Transverse colon (tissue), 4 donors: ENCODE results near the gene GNG3. TPM values are rescaled to one million over a fixed set of nuclear protein-coding genes. Genes with fewer than 3 reads are reported as not detected.
A peak's percentile ranks its signal among the peaks of the same experiment; 100 is the strongest.

ENCODE experiments used
- DNase-seq: peaks from one replicate; pipeline ENCODE4 v3.0.0-alpha.2; 2019
- H3K27ac ChIP-seq, 4 donors: fragments of 200-600 bp; sonication (generic); 2 replicates each; pipeline ENCODE4 v1.5.1; 2016 to 2018; ENCODE audit warnings: inconsistent platforms in 4 of 4
- H3K27me3 ChIP-seq: fragments of 200-600 bp; sonication (generic); 2 replicates; pipeline ENCODE4 v1.5.1; 2017; ENCODE audit warnings: inconsistent platforms
- H3K36me3 ChIP-seq, 4 donors: fragments of 200-600 bp; sonication (generic); 2 replicates each; pipeline ENCODE4 v1.5.1; 2017 to 2019; ENCODE audit warnings: inconsistent platforms in 4 of 4
- H3K4me1 ChIP-seq, 4 donors: fragments of 200-600 bp; sonication (generic); 2 replicates each; pipeline ENCODE4 v1.5.1; 2017 to 2020; ENCODE audit warnings: inconsistent platforms in 4 of 4
- H3K4me3 ChIP-seq, 4 donors: fragments of 200-600 bp; sonication (generic); 1 replicate in 1 of 4; 2 replicates in 3 of 4; pipeline versions ENCODE4 v1.5.1 to v1.6.1; 2017 to 2019; ENCODE audit warnings: inconsistent platforms in 4 of 4
- H3K9me3 ChIP-seq, 2 donors: fragments of 200-600 bp; sonication (generic); 2 replicates each; pipeline ENCODE4 v1.5.1; 2017 to 2019; ENCODE audit warnings: inconsistent platforms in 2 of 2
- CTCF ChIP-seq, 5 experiments: fragments of 200-600 bp in 3 of 5; fragments of 450-650 bp in 2 of 5; sonication (generic) in 3 of 5; IDR thresholded peaks; 1 replicate in 2 of 5; 2 replicates in 3 of 5; pipeline ENCODE4 v1.5.1; 2016 to 2017; ENCODE audit warnings: antibody characterized with exemption in 5 of 5, inconsistent platforms in 3 of 5, mild to moderate bottlenecking in 2 of 5, moderate library complexity in 1 of 5
- EP300 ChIP-seq: sonication (generic); formaldehyde crosslinking; IDR thresholded peaks from one replicate; pipeline ENCODE4 v1.6.1; 2017; ENCODE audit warnings: antibody characterized with exemption, low read depth
- POLR2A ChIP-seq: fragments of 450-650 bp; IDR thresholded peaks from one replicate; pipeline ENCODE4 v1.6.1; 2016; ENCODE audit warnings: antibody characterized with exemption, mild to moderate bottlenecking, moderate library complexity
- POLR2AphosphoS5 ChIP-seq, 3 donors: sonication (generic); formaldehyde crosslinking; IDR thresholded peaks; one replicate each; pipeline ENCODE4 v1.6.1; 2016; ENCODE audit warnings: antibody characterized with exemption in 3 of 3
- WGBS, 2 donors: methylation state at CpG; one replicate each; pipeline ENCODE4 v1.1.5; 2018; ENCODE audit warnings: low coverage in 1 of 2; 5-methylcytosine and 5-hydroxymethylcytosine counted together
- in situ Hi-C, 4 donors: fragments of 200-750 bp; cut with MboI; loops; one replicate each; pipeline versions ENCODE4 v1.15.0 to v1.15.1; 2017; ENCODE audit warnings: low sequenced_read_pairs in 3 of 4, low pct_ligation_motif_present in 1 of 4, low pct_unique_long_range_greater_than_20kb in 1 of 4
- intact Hi-C: fragments of 100-400 bp; cut with DNase I; formaldehyde crosslinking; loops from one replicate; pipeline ENCODE4 v1.15.1; 2023; ENCODE audit warnings: low total_unique reads
- total RNA-seq, 4 donors: library from RNA; depleted of rRNA; stranded (reverse); fragments of >200 nt; gene quantifications; one replicate each; pipeline ENCODE4 v1.1.0, GENCODE V29; 2016

Gene GNG3
- total RNA-seq, 4 donors from 2014 or later, result 0.64 TPM; not detected in 3

- H3K9me3 ChIP-seq, result no peaks in the 10 kb centered on the region
- intact Hi-C loops, result no loop called here
- 2% methylated on average over 39 of the region's 39 CpGs; no CpG with 5 or more reads in 1 of the 2 donors for WGBS, 2 donors
- peak; percentile 54 for DNase-seq
- no peak for TF ChIP-seq EP300
- no peak for TF ChIP-seq CTCF (IDR thresholded peaks at IDR 0.05)
- no peak for TF ChIP-seq POLR2A
- no peak for TF ChIP-seq POLR2AphosphoS5 (IDR thresholded peaks at IDR 0.05)
- in situ Hi-C loops, result no loop called here
- H3K4me3 ChIP-seq, result peak overlapping the region; percentile 55 to 77 (median 68)
- H3K27ac ChIP-seq, result peak overlapping the region; percentile 93 to 97 (median 94)
- H3K4me1 ChIP-seq, result peaks cover 18 to 56% (median 43%) of the 10 kb centered on the region in 4 donors
- peaks cover 0 to 6% (median 0%) of the 10 kb centered on the region in 4 donors for H3K36me3 ChIP-seq
- H3K27me3 ChIP-seq, result no peaks in the 10 kb centered on the region
Measured at GRCh38 chr11:62665599-62666258, 41.7 kb upstream of the GNG3 start.

- DNase-seq, result no peak
- no peaks in the 10 kb centered on the region for H3K9me3 ChIP-seq
- in situ Hi-C loops (no loop called here), intact Hi-C loops (no loop called here)
- H3K4me1 ChIP-seq, result peaks cover 21 to 61% (median 48%) of the 10 kb centered on the region in 4 donors
- no peaks in the 10 kb centered on the region for H3K27me3 ChIP-seq
- 29% methylated on average over 15 of the region's 16 CpGs; no CpG with 5 or more reads in 1 of the 2 donors for WGBS, 2 donors
- H3K4me3 ChIP-seq, result peak overlapping the region; percentile 55 to 77 (median 68)
- TF ChIP-seq CTCF (IDR thresholded peaks at IDR 0.05), result no peak
- no peak for TF ChIP-seq EP300
- no peak for TF ChIP-seq POLR2AphosphoS5 (IDR thresholded peaks at IDR 0.05)
- no peak for TF ChIP-seq POLR2A
- H3K27ac ChIP-seq, result peak overlapping the region; percentile 93 to 97 (median 94)
- H3K36me3 ChIP-seq, result peaks cover 0 to 6% (median 0%) of the 10 kb centered on the region in 4 donors
Measured at GRCh38 chr11:62666259-62666926, 41.1 kb upstream of the GNG3 start.

- H3K36me3 ChIP-seq, result peaks cover 0 to 6% (median 0%) of the 10 kb centered on the region in 4 donors
- H3K4me1 ChIP-seq, result peaks cover 21 to 61% (median 48%) of the 10 kb centered on the region in 4 donors
- in situ Hi-C loops (no loop called here), intact Hi-C loops (no loop called here)
- no peaks in the 10 kb centered on the region for H3K27me3 ChIP-seq
- WGBS, 2 donors, result 50 to 66% methylated on average over 1 to 2 of the region's 2 CpGs
- no peak overlapping the region for H3K4me3 ChIP-seq
- no peak for TF ChIP-seq CTCF (IDR thresholded peaks at IDR 0.05)
- no peaks in the 10 kb centered on the region for H3K9me3 ChIP-seq
- DNase-seq, result no peak
- peak overlapping the region in 2 of 4 donors; percentile 5 to 9 for H3K27ac ChIP-seq
Measured at GRCh38 chr11:62667460-62667859, 40.0 kb upstream of the GNG3 start.

- 67 to 78% methylated on average over 2 to 4 of the region's 4 CpGs for WGBS, 2 donors
Measured at GRCh38 chr11:62669420-62670161, 37.9 kb upstream of the GNG3 start.

More at GRCh38 chr11:62669420-62670161, 37.9 kb upstream of the GNG3 start:
- Histone ChIP-seq H3K4me3 (no peak overlapping the region), H3K27ac (peak overlapping the region; percentile 92 to 93 (median 93)), H3K4me1 (peaks cover 30 to 64% (median 51%) of the 10 kb centered on the region in 4 donors), H3K36me3 (no peaks in the 10 kb centered on the region), H3K9me3 (no peaks in the 10 kb centered on the region), H3K27me3 (no peaks in the 10 kb centered on the region)
- DNase-seq, result peak; percentile 57
- TF ChIP-seq POLR2AphosphoS5 (IDR thresholded peaks at IDR 0.05) (no peak), CTCF (IDR thresholded peaks at IDR 0.05) (no peak), EP300 (no peak), POLR2A (no peak)
- intact Hi-C loops, result no loop called here
- in situ Hi-C loops, result no loop called here
